HEK293 (cell line): Measurements from ENCODE around the gene CDK11A.

Experiments
- CTCF ChIP-seq: fragments of 450-650 bp; formaldehyde crosslinking; IDR thresholded peaks from 2 replicates; pipeline ENCODE4 v1.5.1; 2016; ENCODE audit warnings: missing biosample characterization, missing genetic modification characterization
- GLI2 ChIP-seq: fragments of 450-650 bp; formaldehyde crosslinking; IDR thresholded peaks from 2 replicates; pipeline ENCODE4; 2017; ENCODE audit warnings: missing biosample characterization, missing genetic modification characterization, low read depth, borderline replicate concordance
- GLIS1 ChIP-seq: fragments of 450-650 bp; formaldehyde crosslinking; IDR thresholded peaks from 2 replicates; pipeline ENCODE4 v1.5.1; 2016; ENCODE audit warnings: missing biosample characterization, missing genetic modification characterization
- MZF1 ChIP-seq: fragments of 450-650 bp; formaldehyde crosslinking; IDR thresholded peaks from 2 replicates; pipeline ENCODE4 v1.5.1; 2017; ENCODE audit warnings: missing biosample characterization, missing genetic modification characterization, borderline replicate concordance
- ZBTB11 ChIP-seq: fragments of 450-650 bp; formaldehyde crosslinking; conservative IDR thresholded peaks from 2 replicates; pipeline ENCODE4 v1.5.1; 2016; ENCODE audit warnings: low read depth, missing biosample characterization, missing genetic modification characterization
- ZBTB17 ChIP-seq: fragments of 450-650 bp; formaldehyde crosslinking; IDR thresholded peaks from 2 replicates; pipeline ENCODE4 v1.5.1; 2016; ENCODE audit warnings: missing biosample characterization, missing genetic modification characterization
- ZNF558 ChIP-seq: fragments of 450-650 bp; formaldehyde crosslinking; IDR thresholded peaks from 2 replicates; pipeline ENCODE4 v1.5.1; 2016; ENCODE audit warnings: missing biosample characterization, missing genetic modification characterization
- ZNF626 ChIP-seq: fragments of 450-650 bp; sonication (Bioruptor Pico); formaldehyde crosslinking; IDR thresholded peaks from 2 replicates; pipeline ENCODE4 v1.5.1; 2018; ENCODE audit warnings: missing biosample characterization, missing genetic modification characterization, inconsistent platforms
- ZNF664 ChIP-seq: fragments of 450-650 bp; formaldehyde crosslinking; IDR thresholded peaks from 2 replicates; pipeline ENCODE4 v1.5.1; 2016; ENCODE audit warnings: missing biosample characterization, missing genetic modification characterization
- ZNF707 ChIP-seq: fragments of 450-650 bp; formaldehyde crosslinking; IDR thresholded peaks from 2 replicates; pipeline ENCODE4 v1.5.1; 2016; ENCODE audit warnings: missing biosample characterization, missing genetic modification characterization
- ZNF785 ChIP-seq: fragments of 450-650 bp; formaldehyde crosslinking; IDR thresholded peaks from 2 replicates; pipeline ENCODE4 v1.5.1; 2016; ENCODE audit warnings: missing biosample characterization, missing genetic modification characterization

- TF ChIP-seq CTCF (no peak), ZNF707 (tag by site-specific recombination) (no peak), ZNF664 (tag by site-specific recombination) (no peak), MZF1 (tag by site-specific recombination) (no peak), ZBTB11 (no peak), ZNF626 (tag by site-specific recombination) (no peak), ZBTB17 (no peak), GLIS1 (tag by site-specific recombination) (no peak), ZNF785 (tag by site-specific recombination) (no peak), ZNF558 (tag by site-specific recombination) (no peak), GLI2 (tag by site-specific recombination) (no peak)
Measured at GRCh38 chr1:1678581-1679380, 45.4 kb downstream of the CDK11A start.
